HG03045 (cell line): ENCODE results near the gene RARA.

Experiments
- ATAC-seq: cut with Tn5 transposase; IDR thresholded peaks from one replicate; pipeline ENCODE4 v1.9.1; 2021; ENCODE audit warnings: mild to moderate bottlenecking, moderate library complexity; ENCODE audit not compliant: unreplicated experiment

Gene RARA

GRCh38 chr17:40309031-40309948 lies at the start of gene RARA:
RARA (plus strand) TSS chr17:40309180; CDS start chr17:40331219, 22,039 bp downstream.
- ATAC-seq: no peak

- ATAC-seq: no peak
Measured at GRCh38 chr17:40259505-40259904, 49.5 kb upstream of the RARA start.

- ATAC-seq: no peak
Measured at GRCh38 chr17:40260528-40260927, 48.5 kb upstream of the RARA start.

- ATAC-seq: no peak
Measured at GRCh38 chr17:40264458-40265185, 44.4 kb upstream of the RARA start.

GRCh38 chr17:40265337-40265736 lies 43.6 kb upstream of the RARA start:
- ATAC-seq: no peak

GRCh38 chr17:40266882-40267281 lies 42.1 kb upstream of the RARA start:
- no peak for ATAC-seq

- ATAC-seq: no peak
Measured at GRCh38 chr17:40268141-40268712, 40.8 kb upstream of the RARA start.

GRCh38 chr17:40278414-40278813 lies 30.6 kb upstream of the RARA start:
- ATAC-seq: no peak

GRCh38 chr17:40279402-40279801 lies 29.6 kb upstream of the RARA start:
- ATAC-seq: no peak

GRCh38 chr17:40281663-40282062 lies 27.3 kb upstream of the RARA start:
- no peak for ATAC-seq

- no peak for ATAC-seq
Measured at GRCh38 chr17:40283662-40284061, 25.3 kb upstream of the RARA start.

- no peak for ATAC-seq
Measured at GRCh38 chr17:40284085-40284713, 24.8 kb upstream of the RARA start.

GRCh38 chr17:40286473-40286872 lies 22.5 kb upstream of the RARA start:
- no peak for ATAC-seq

- no peak for ATAC-seq
Measured at GRCh38 chr17:40287159-40287493, 21.9 kb upstream of the RARA start.

GRCh38 chr17:40287494-40288369 lies 21.2 kb upstream of the RARA start, which contains the start of gene CDC6:
CDC6 (plus strand) TSS chr17:40287879; CDS start chr17:40289421, 1,542 bp downstream.
- peak; percentile 94 for ATAC-seq

GRCh38 chr17:40290629-40291280 lies 18.2 kb upstream of the RARA start:
- no peak for ATAC-seq

- ATAC-seq: no peak
Measured at GRCh38 chr17:40291281-40291664, 17.7 kb upstream of the RARA start.

- no peak for ATAC-seq
Measured at GRCh38 chr17:40293363-40293762, 15.6 kb upstream of the RARA start.

GRCh38 chr17:40295488-40296436 lies 13.2 kb upstream of the RARA start:
- ATAC-seq: no peak
